GM21515 (cell line): ENCODE data around the gene UGT2B15.
"Not testable (repeated sequence)": the region's sequence is repeated elsewhere in the genome, so short reads cannot be mapped to it uniquely, and the experiment has no call there.

Source experiments
- ATAC-seq: cut with Tn5 transposase; IDR thresholded peaks from one replicate; pipeline ENCODE4 v1.9.1; 2021; ENCODE audit not compliant: unreplicated experiment

UGT2B15 gene

GRCh38 chr4:68656445-68656973 is 13.9 kb downstream of the UGT2B15 start:
- peak; percentile 68 for ATAC-seq

GRCh38 chr4:68655764-68656444 is 14.5 kb downstream of the UGT2B15 start:
- peak; percentile 21 for ATAC-seq

- no peak for ATAC-seq
These were observed 15.3 kb downstream of the UGT2B15 start for GRCh38 chr4:68654946-68655721.

- ATAC-seq = no peak
These were observed 18.5 kb downstream of the UGT2B15 start for GRCh38 chr4:68651932-68652331.

- ATAC-seq = no peak
These were observed 40.1 kb downstream of the UGT2B15 start for GRCh38 chr4:68630371-68630770.

GRCh38 chr4:68622731-68623130 is 47.7 kb downstream of the UGT2B15 start:
- not testable (repeated sequence) for ATAC-seq

GRCh38 chr4:68617003-68617698 is 53.3 kb downstream of the UGT2B15 start:
- ATAC-seq = no peak

GRCh38 chr4:68615699-68616422 is 54.6 kb downstream of the UGT2B15 start:
- no peak for ATAC-seq

- no peak for ATAC-seq
These were observed 56.7 kb downstream of the UGT2B15 start for GRCh38 chr4:68613752-68614151.

GRCh38 chr4:68606240-68606639 is 64.2 kb downstream of the UGT2B15 start:
- no peak for ATAC-seq

GRCh38 chr4:68599150-68599549 is 71.3 kb downstream of the UGT2B15 start:
- ATAC-seq = no peak

- ATAC-seq = no peak
These were observed 73.0 kb downstream of the UGT2B15 start for GRCh38 chr4:68597482-68597881.
